ENCODE results near the gene GRN. TPM values are rescaled to one million over a fixed set of nuclear protein-coding genes. Genes with fewer than 3 reads are reported as not detected.

The GRN gene
- total RNA-seq, 1 experiment from 2014 or later: 400 TPM

DNA sequence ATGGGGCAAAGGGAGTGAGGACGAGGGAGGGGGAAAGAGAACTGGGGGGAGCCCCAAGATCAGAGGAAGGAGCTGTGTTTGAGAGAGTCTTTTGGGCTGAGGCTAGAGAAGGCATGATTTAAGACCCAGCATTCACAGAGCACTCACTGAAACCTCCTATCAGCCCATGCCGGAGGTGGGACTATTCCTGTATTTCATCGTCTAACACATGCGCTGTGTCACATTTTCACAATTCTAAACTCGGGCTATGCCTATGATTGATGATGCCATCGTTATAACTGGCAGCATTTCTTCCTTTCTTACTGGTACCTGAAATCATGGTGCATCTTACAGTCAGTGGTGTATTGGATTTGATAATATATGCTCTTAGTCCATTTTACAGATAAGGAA is 15.0 kb downstream of the GRN start:
- Histone ChIP-seq H3K9me2 (replicated peaks; ENCODE audit: low read length) (no peaks in the 10 kb centered on the region), H4K20me1 (ENCODE audit: low read length) (no peaks in the 10 kb centered on the region), H3K4me2 (ENCODE audit: low read length) (no peak overlapping the region), H3K36me3 (ENCODE audit: low read depth, low read length) (no peaks in the 10 kb centered on the region), H3K9ac (ENCODE audit: low read length) (no peak overlapping the region), H3K79me2 (ENCODE audit: low read length) (no peaks in the 10 kb centered on the region), H3K4me1 (ENCODE audit: insufficient read depth, low read length) (no peaks in the 10 kb centered on the region; the same call in 1 of the 2 replicates), H3K27ac (ENCODE audit: low read length) (no peak overlapping the region), H3F3A (ENCODE audit: low read length, unreplicated experiment) (no peaks in the 10 kb centered on the region), H3K27me3 (ENCODE audit: low read length) (no peaks in the 10 kb centered on the region), H3K9me3 (ENCODE audit: low read length) (no peaks in the 10 kb centered on the region), H3K4me3 (ENCODE audit: low read length) (no peak overlapping the region), H2AFZ (ENCODE audit: low read length) (no peak overlapping the region)
- no TSS peak for BruUV-seq (replicated peaks)
- intact Hi-C loops (cut with micrococcal nuclease): no loop called here
- ChIA-PET CTCF (no interaction called here), POLR2A (ENCODE audit: unreplicated experiment) (no interaction called here)
- no peak for TF ChIP-seq EZH2phosphoT487 (IDR thresholded peaks at IDR 0.05; ENCODE audit: borderline replicate concordance, low read length)
- TF ChIP-seq, protein P1, sequence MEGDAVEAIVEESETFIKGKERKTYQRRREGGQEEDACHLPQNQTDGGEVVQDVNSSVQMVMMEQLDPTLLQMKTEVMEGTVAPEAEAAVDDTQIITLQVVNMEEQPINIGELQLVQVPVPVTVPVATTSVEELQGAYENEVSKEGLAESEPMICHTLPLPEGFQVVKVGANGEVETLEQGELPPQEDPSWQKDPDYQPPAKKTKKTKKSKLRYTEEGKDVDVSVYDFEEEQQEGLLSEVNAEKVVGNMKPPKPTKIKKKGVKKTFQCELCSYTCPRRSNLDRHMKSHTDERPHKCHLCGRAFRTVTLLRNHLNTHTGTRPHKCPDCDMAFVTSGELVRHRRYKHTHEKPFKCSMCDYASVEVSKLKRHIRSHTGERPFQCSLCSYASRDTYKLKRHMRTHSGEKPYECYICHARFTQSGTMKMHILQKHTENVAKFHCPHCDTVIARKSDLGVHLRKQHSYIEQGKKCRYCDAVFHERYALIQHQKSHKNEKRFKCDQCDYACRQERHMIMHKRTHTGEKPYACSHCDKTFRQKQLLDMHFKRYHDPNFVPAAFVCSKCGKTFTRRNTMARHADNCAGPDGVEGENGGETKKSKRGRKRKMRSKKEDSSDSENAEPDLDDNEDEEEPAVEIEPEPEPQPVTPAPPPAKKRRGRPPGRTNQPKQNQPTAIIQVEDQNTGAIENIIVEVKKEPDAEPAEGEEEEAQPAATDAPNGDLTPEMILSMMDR (conservative IDR thresholded peaks at IDR 0.05; ENCODE audit: low read depth, low read length): no peak
- TF ChIP-seq EZH2 (IDR thresholded peaks at IDR 0.05; ENCODE audit: low read length, unreplicated experiment): no peak
- DNase-seq (no peak), ATAC-seq (no peak)

DNA sequence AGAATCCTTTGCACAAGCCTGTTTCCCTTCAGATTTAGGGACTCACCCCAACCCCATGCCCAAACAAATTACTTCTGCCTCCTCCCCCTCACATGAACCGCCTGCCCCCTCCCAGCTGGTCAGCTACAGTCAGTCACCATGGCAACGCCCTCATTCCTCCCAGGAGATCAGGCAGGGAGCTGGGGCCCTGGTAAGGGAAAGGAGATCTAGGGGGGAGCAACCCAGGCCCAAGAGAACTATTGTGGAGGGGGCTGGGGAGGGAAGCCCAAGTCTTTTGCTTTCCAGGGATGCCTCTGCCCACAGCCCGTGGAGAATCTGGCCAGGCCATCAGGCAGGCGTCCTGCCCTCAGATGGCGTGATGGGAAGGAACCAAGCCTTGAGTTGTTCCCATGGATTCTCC is 15.7 kb downstream of the GRN start:
- Histone ChIP-seq H3F3A (ENCODE audit: low read length, unreplicated experiment) (no peaks in the 10 kb centered on the region), H3K9me2 (replicated peaks; ENCODE audit: low read length) (no peaks in the 10 kb centered on the region), H3K4me2 (ENCODE audit: low read length) (no peak overlapping the region), H3K36me3 (ENCODE audit: low read depth, low read length) (no peaks in the 10 kb centered on the region), H3K27ac (ENCODE audit: low read length) (no peak overlapping the region), H3K9me3 (ENCODE audit: low read length) (no peaks in the 10 kb centered on the region), H2AFZ (ENCODE audit: low read length) (no peak overlapping the region), H3K4me1 (ENCODE audit: insufficient read depth, low read length) (no peaks in the 10 kb centered on the region; the same call in 1 of the 2 replicates), H4K20me1 (ENCODE audit: low read length) (no peaks in the 10 kb centered on the region), H3K79me2 (ENCODE audit: low read length) (no peaks in the 10 kb centered on the region), H3K9ac (ENCODE audit: low read length) (no peak overlapping the region), H3K4me3 (ENCODE audit: low read length) (no peak overlapping the region), H3K27me3 (ENCODE audit: low read length) (no peaks in the 10 kb centered on the region)
- TF ChIP-seq, protein P1 (conservative IDR thresholded peaks at IDR 0.05; ENCODE audit: low read depth, low read length): no peak
- TF ChIP-seq EZH2phosphoT487 (IDR thresholded peaks at IDR 0.05; ENCODE audit: borderline replicate concordance, low read length): no peak
- TF ChIP-seq EZH2 (IDR thresholded peaks at IDR 0.05; ENCODE audit: low read length, unreplicated experiment): no peak
- intact Hi-C loops (cut with micrococcal nuclease): no loop called here
- no peak for ATAC-seq
- no TSS peak for BruUV-seq (replicated peaks)
- POLR2A ChIA-PET (ENCODE audit: unreplicated experiment): no interaction called here
- CTCF ChIA-PET: interaction anchor here (0.8 kb wide), 1 partner anchor 9 kb away, joined by 3 read pairs; no protein-coding TSS in a partner anchor
- no peak for DNase-seq

DNA sequence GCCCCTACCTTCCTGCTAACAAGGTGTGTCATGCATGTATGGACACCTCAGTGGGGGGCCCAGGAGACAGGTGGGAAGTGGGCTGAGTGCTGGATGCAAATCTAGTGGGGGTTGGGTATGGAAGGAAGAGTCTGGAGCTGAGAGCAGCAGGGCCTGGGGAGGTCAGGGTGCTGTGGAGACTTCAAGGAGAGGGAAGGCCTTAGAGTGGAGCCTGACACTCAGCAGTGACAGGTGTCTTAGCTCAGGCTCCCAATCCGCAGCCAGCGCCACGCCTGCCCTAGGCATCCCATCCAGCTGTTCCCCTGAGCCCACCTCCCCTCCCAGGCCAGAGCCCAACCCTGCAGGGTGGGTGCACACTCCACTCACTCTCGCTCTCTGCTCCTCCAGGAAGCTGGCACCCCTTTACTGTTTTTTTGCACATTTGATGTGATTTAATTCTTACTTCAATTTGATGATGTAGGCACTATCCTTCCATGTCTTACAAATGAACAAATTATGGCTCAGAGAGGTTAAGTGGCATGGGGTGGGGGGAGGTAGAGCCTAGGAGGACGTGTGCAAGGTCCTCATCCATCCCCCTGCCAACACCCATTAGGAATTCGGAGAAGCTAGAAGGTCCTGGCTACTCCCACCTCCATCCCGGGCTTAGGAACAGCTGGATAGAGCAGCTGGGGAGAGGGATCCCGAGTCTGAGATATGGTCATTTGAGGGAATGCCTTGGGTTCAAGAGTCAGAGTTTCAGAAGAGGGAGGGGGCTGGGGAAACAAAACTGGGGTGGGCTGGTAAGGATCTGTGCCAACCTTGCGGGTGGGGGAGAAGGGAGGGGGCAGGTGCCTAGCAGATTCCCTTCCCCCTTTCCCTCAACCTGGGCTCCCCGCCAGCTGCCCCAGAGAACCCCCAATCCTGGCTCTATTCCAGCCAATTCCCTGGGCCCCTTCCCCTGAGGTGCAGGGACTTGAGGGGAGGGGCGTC is 16.5 kb downstream of the GRN start:
- Histone ChIP-seq H3K4me2 (ENCODE audit: low read length) (no peak overlapping the region), H3K9me2 (replicated peaks; ENCODE audit: low read length) (no peaks in the 10 kb centered on the region), H4K20me1 (ENCODE audit: low read length) (no peaks in the 10 kb centered on the region), H3K9ac (ENCODE audit: low read length) (no peak overlapping the region), H3K4me1 (ENCODE audit: insufficient read depth, low read length) (no peaks in the 10 kb centered on the region; the same call in 1 of the 2 replicates), H3K27ac (ENCODE audit: low read length) (no peak overlapping the region), H2AFZ (ENCODE audit: low read length) (no peak overlapping the region), H3K9me3 (ENCODE audit: low read length) (no peaks in the 10 kb centered on the region), H3K79me2 (ENCODE audit: low read length) (no peaks in the 10 kb centered on the region), H3K27me3 (ENCODE audit: low read length) (no peaks in the 10 kb centered on the region), H3F3A (ENCODE audit: low read length, unreplicated experiment) (no peaks in the 10 kb centered on the region), H3K36me3 (ENCODE audit: low read depth, low read length) (no peaks in the 10 kb centered on the region), H3K4me3 (ENCODE audit: low read length) (no peak overlapping the region)
- TF ChIP-seq EZH2phosphoT487 (IDR thresholded peaks at IDR 0.05; ENCODE audit: borderline replicate concordance, low read length) (no peak), EZH2 (IDR thresholded peaks at IDR 0.05; ENCODE audit: low read length, unreplicated experiment) (no peak)
- TF ChIP-seq, protein P1 (conservative IDR thresholded peaks at IDR 0.05; ENCODE audit: low read depth, low read length): no peak
- POLR2A ChIA-PET (ENCODE audit: unreplicated experiment): no interaction called here
- DNase-seq: no peak
- intact Hi-C loops (cut with micrococcal nuclease): no loop called here
- TSS peak; percentile 31 for BruUV-seq (replicated peaks)
- no peak for ATAC-seq
- CTCF ChIA-PET: interaction anchor here (0.8 kb wide), 1 partner anchor 10 kb away, joined by 3 read pairs; no protein-coding TSS in a partner anchor
